ENCODE measurements around the gene COLGALT1.
"Not testable (repeated sequence)": the region's sequence is repeated elsewhere in the genome, so short reads cannot be mapped to it uniquely, and the experiment has no call there.

The COLGALT1 gene

GRCh38 chr19:17555480-17555928 lies at the start of gene COLGALT1:
Gene COLGALT1 (plus strand): TSS chr19:17555649. CDS start chr19:17555714, 65 bp downstream.
- H3K4me3 ChIP-seq (ENCODE audit: low read depth, low read length): peak within 1 kb of the TSS; percentile 78
- peak; percentile 83 for DNase-seq (ENCODE audit: low read depth)

- DNase-seq (ENCODE audit: low read depth): no peak
- H3K4me3 ChIP-seq (ENCODE audit: low read depth, low read length): no peak overlapping the region
Observed at GRCh38 chr19:17506745-17507144, 48.7 kb upstream of the COLGALT1 start.

GRCh38 chr19:17508558-17508933 lies 46.9 kb upstream of the COLGALT1 start:
- DNase-seq (ENCODE audit: low read depth); H3K4me3 ChIP-seq (ENCODE audit: low read depth, low read length): not testable (repeated sequence)

- H3K4me3 ChIP-seq (ENCODE audit: low read depth, low read length): peak overlapping the region; percentile 86
- DNase-seq (ENCODE audit: low read depth): no peak
Observed at GRCh38 chr19:17510220-17510993, 45.0 kb upstream of the COLGALT1 start.

- peak overlapping the region; percentile 86 for H3K4me3 ChIP-seq (ENCODE audit: low read depth, low read length)
- DNase-seq (ENCODE audit: low read depth): peak; percentile 56
Observed at GRCh38 chr19:17511724-17512573, 43.5 kb upstream of the COLGALT1 start.

- peak overlapping the region; percentile 86 for H3K4me3 ChIP-seq (ENCODE audit: low read depth, low read length)
- DNase-seq (ENCODE audit: low read depth): no peak
Observed at GRCh38 chr19:17512574-17512939, 42.9 kb upstream of the COLGALT1 start.

- no peak overlapping the region for H3K4me3 ChIP-seq (ENCODE audit: low read depth, low read length)
- DNase-seq (ENCODE audit: low read depth): no peak
Observed at GRCh38 chr19:17515408-17516149, 39.9 kb upstream of the COLGALT1 start.

GRCh38 chr19:17517898-17518297 lies 37.6 kb upstream of the COLGALT1 start:
- DNase-seq (ENCODE audit: low read depth): no peak
- H3K4me3 ChIP-seq (ENCODE audit: low read depth, low read length): no peak overlapping the region

GRCh38 chr19:17518654-17519053 lies 36.8 kb upstream of the COLGALT1 start:
- H3K4me3 ChIP-seq (ENCODE audit: low read depth, low read length): not testable (repeated sequence)

GRCh38 chr19:17519967-17520366 lies 35.5 kb upstream of the COLGALT1 start:
- no peak for DNase-seq (ENCODE audit: low read depth)
- H3K4me3 ChIP-seq (ENCODE audit: low read depth, low read length): no peak overlapping the region

More at GRCh38 chr19:17518654-17519053, 36.8 kb upstream of the COLGALT1 start:
- DNase-seq (ENCODE audit: low read depth): not testable (repeated sequence)

- H3K4me3 ChIP-seq (ENCODE audit: low read depth, low read length): no peak overlapping the region
- DNase-seq (ENCODE audit: low read depth): no peak
Observed at GRCh38 chr19:17520865-17521264, 34.6 kb upstream of the COLGALT1 start.

GRCh38 chr19:17522988-17523872 lies 32.2 kb upstream of the COLGALT1 start:
- no peak overlapping the region for H3K4me3 ChIP-seq (ENCODE audit: low read depth, low read length)

GRCh38 chr19:17524651-17525050 lies 30.8 kb upstream of the COLGALT1 start:
- no peak overlapping the region for H3K4me3 ChIP-seq (ENCODE audit: low read depth, low read length)
- no peak for DNase-seq (ENCODE audit: low read depth)

More at GRCh38 chr19:17522988-17523872, 32.2 kb upstream of the COLGALT1 start:
- DNase-seq (ENCODE audit: low read depth): no peak

GRCh38 chr19:17525141-17525540 lies 30.3 kb upstream of the COLGALT1 start:
- no peak for DNase-seq (ENCODE audit: low read depth)

GRCh38 chr19:17526922-17527321 lies 28.5 kb upstream of the COLGALT1 start:
- no peak for DNase-seq (ENCODE audit: low read depth)
- no peak overlapping the region for H3K4me3 ChIP-seq (ENCODE audit: low read depth, low read length)

More at GRCh38 chr19:17525141-17525540, 30.3 kb upstream of the COLGALT1 start:
- no peak overlapping the region for H3K4me3 ChIP-seq (ENCODE audit: low read depth, low read length)

- DNase-seq (ENCODE audit: low read depth): no peak
- H3K4me3 ChIP-seq (ENCODE audit: low read depth, low read length): no peak overlapping the region
Observed at GRCh38 chr19:17527326-17527725, 28.1 kb upstream of the COLGALT1 start.

GRCh38 chr19:17528610-17529009 lies 26.8 kb upstream of the COLGALT1 start:
- no peak for DNase-seq (ENCODE audit: low read depth)
- no peak overlapping the region for H3K4me3 ChIP-seq (ENCODE audit: low read depth, low read length)

GRCh38 chr19:17529239-17530158 lies 25.9 kb upstream of the COLGALT1 start:
- no peak for DNase-seq (ENCODE audit: low read depth)
- no peak overlapping the region for H3K4me3 ChIP-seq (ENCODE audit: low read depth, low read length)

All from skeletal muscle cell (primary cell).